GM12801 (cell line): ENCODE measurements around the gene FXYD6.

Experiments
- CTCF ChIP-seq: IDR thresholded peaks from one replicate; pipeline ENCODE4 v1.5.1; 2011; ENCODE audit warnings: control low read depth; ENCODE audit not compliant: insufficient read length; ENCODE audit errors: extremely low read depth

FXYD6 gene

GRCh38 chr11:117826190-117826570 is 50.3 kb downstream of the FXYD6 start:
- no peak for TF ChIP-seq CTCF

- no peak for TF ChIP-seq CTCF
Observed at GRCh38 chr11:117825538-117826189, 50.8 kb downstream of the FXYD6 start.

- no peak for TF ChIP-seq CTCF
Observed at GRCh38 chr11:117824571-117825537, 51.6 kb downstream of the FXYD6 start, which contains the start of gene FXYD2. TSS of gene FXYD2 (minus strand) at chr11:117824744. CDS start at chr11:117824678, 66 bp downstream.

GRCh38 chr11:117823946-117824420 is 52.5 kb downstream of the FXYD6 start:
- no peak for TF ChIP-seq CTCF

GRCh38 chr11:117823294-117823945 is 53.0 kb downstream of the FXYD6 start:
- TF ChIP-seq CTCF: no peak

GRCh38 chr11:117822074-117823033 is 54.1 kb downstream of the FXYD6 start:
- TF ChIP-seq CTCF: no peak
